IMR-90 (cell line): ENCODE measurements around the gene SH3RF2. TPM values are rescaled to one million over a fixed set of nuclear protein-coding genes. Genes with fewer than 3 reads are reported as not detected.

Experiments used
- ATAC-seq: fragments of 200-7000 bp; cut with Tn5 transposase; 2 replicates; pipeline ENCODE4 v1.9.1; 2020; ENCODE audit warnings: low read depth, mild to moderate bottlenecking, moderate library complexity
- BruUV-seq: library from RNA; stranded (reverse); fragments of 400-500 nt; replicated peaks from 2 replicates; lab custom pipeline; 2021; lab: Mats Ljungman, UMichigan
- CTCF ChIA-PET: fragments of 300-600 bp; formaldehyde crosslinking; extraction: SDS; loops from one replicate; lab custom pipeline; 2021; ENCODE audit warnings: antibody characterized with exemption; lab: Yijun Ruan, JAX
- POLR2A ChIA-PET: fragments of 300-600 bp; sonication (Branson Sonifier 250); formaldehyde crosslinking; loops from one replicate; lab custom pipeline; 2022; ENCODE audit warnings: antibody characterized with exemption; ENCODE audit not compliant: unreplicated experiment; lab: Charles Lee
- DNase-seq: peaks from one replicate; pipeline ENCODE4 v3.0.0; 2013
- H2AFZ ChIP-seq: replicated peaks from 2 replicates; pipeline ENCODE3; 2013; ENCODE audit warnings: low read length, mild to moderate bottlenecking; ENCODE audit not compliant: poor library complexity
- H2AK5ac ChIP-seq: 2 replicates; pipeline ENCODE4 v1.6.1; 2013; ENCODE audit warnings: low read depth, low read length, inconsistent platforms
- H2AK9ac ChIP-seq: replicated peaks from 2 replicates; pipeline ENCODE3; 2013; ENCODE audit warnings: mild to moderate bottlenecking, low read depth, low read length, moderate library complexity; ENCODE audit not compliant: poor library complexity
- H2BK120ac ChIP-seq: 2 replicates; pipeline ENCODE4 v1.6.1; 2013; ENCODE audit warnings: low read depth, low read length, inconsistent platforms
- H2BK15ac ChIP-seq: 3 replicates; pipeline ENCODE4 v1.6.1; 2013; ENCODE audit warnings: low read depth, low read length, inconsistent platforms
- H2BK20ac ChIP-seq: 2 replicates; pipeline ENCODE4 v1.6.1; 2013; ENCODE audit warnings: low read depth, mild to moderate bottlenecking, inconsistent platforms, low read length, moderate library complexity
- H2BK5ac ChIP-seq: 2 replicates; pipeline ENCODE4 v1.6.1; 2013; ENCODE audit warnings: mild to moderate bottlenecking, low read depth, low read length, inconsistent platforms; ENCODE audit not compliant: poor library complexity, severe bottlenecking
- H3K14ac ChIP-seq: replicated peaks from 2 replicates; pipeline ENCODE4 v1.6.1; 2013; ENCODE audit warnings: low read depth, low read length, inconsistent platforms
- H3K18ac ChIP-seq: 2 replicates; pipeline ENCODE4 v1.6.1; 2013; ENCODE audit warnings: low read depth, low read length, control low read depth
- H3K23ac ChIP-seq: 2 replicates; pipeline ENCODE4 v1.6.1; 2013; ENCODE audit warnings: low read depth, low read length, inconsistent platforms
- H3K27ac ChIP-seq: 2 replicates; pipeline ENCODE4 v1.5.1; 2013; ENCODE audit warnings: mild to moderate bottlenecking, control low read depth, low read length; ENCODE audit not compliant: insufficient read depth
- H3K27me3 ChIP-seq: 2 replicates; pipeline ENCODE4 v1.6.1; 2013; ENCODE audit warnings: low read length; ENCODE audit not compliant: control insufficient read depth, insufficient read depth
- H3K36me3 ChIP-seq: 2 replicates; pipeline ENCODE4 v1.6.1; 2013; ENCODE audit warnings: low read length, mixed read lengths; ENCODE audit not compliant: control insufficient read depth, insufficient read depth
- H3K4ac ChIP-seq: 2 replicates; pipeline ENCODE4 v1.6.1; 2013; ENCODE audit warnings: low read depth, low read length, inconsistent platforms
- H3K4me1 ChIP-seq: 2 replicates; pipeline ENCODE4 v1.6.1; 2013; ENCODE audit warnings: low read length, mixed read lengths; ENCODE audit not compliant: control insufficient read depth, insufficient read depth
- H3K4me2 ChIP-seq: 2 replicates; pipeline ENCODE4 v1.6.1; 2013; ENCODE audit warnings: low read depth, mild to moderate bottlenecking, control low read depth, low read length, moderate library complexity
- H3K4me3 ChIP-seq: 2 replicates; pipeline ENCODE4 v1.5.1; 2013; ENCODE audit warnings: low read depth, mild to moderate bottlenecking, control low read depth, low read length, moderate library complexity; ENCODE audit not compliant: insufficient read depth
- H3K56ac ChIP-seq: 2 replicates; pipeline ENCODE4 v1.6.1; 2013; ENCODE audit warnings: low read length, inconsistent platforms; ENCODE audit not compliant: insufficient read depth; ENCODE audit errors: extremely low read depth
- H3K79me1 ChIP-seq, 2 experiments: 2 replicates each; pipeline ENCODE4 v1.6.1; 2013; ENCODE audit warnings: low read length in 2 of 2, inconsistent platforms in 1 of 2, low read depth in 1 of 2
- H3K9ac ChIP-seq: 2 replicates; pipeline ENCODE4 v1.6.1; 2013; ENCODE audit warnings: low read depth, low read length, control low read depth
- H3K9me1 ChIP-seq: 2 replicates; pipeline ENCODE4 v1.6.1; 2013; ENCODE audit warnings: low read length, inconsistent platforms; ENCODE audit not compliant: insufficient read depth
- H3K9me3 ChIP-seq: 2 replicates; pipeline ENCODE4 v1.6.1; 2013; ENCODE audit warnings: low read length; ENCODE audit not compliant: control insufficient read depth, insufficient read depth
- H4K20me1 ChIP-seq: 2 replicates; pipeline ENCODE4 v1.6.1; 2013; ENCODE audit warnings: low read length, inconsistent platforms; ENCODE audit not compliant: insufficient read depth
- H4K5ac ChIP-seq: 2 replicates; pipeline ENCODE4 v1.6.1; 2013; ENCODE audit warnings: mild to moderate bottlenecking, low read depth, low read length, control low read depth
- H4K8ac ChIP-seq, 2 experiments: 2 replicates each; pipeline ENCODE4 v1.6.1; 2013; ENCODE audit warnings: low read depth in 2 of 2, low read length in 2 of 2, control low read depth in 1 of 2, inconsistent platforms in 1 of 2
- H4K91ac ChIP-seq: 2 replicates; pipeline ENCODE4 v1.6.1; 2013; ENCODE audit warnings: low read depth, low read length, inconsistent platforms; ENCODE audit not compliant: insufficient read depth
- CEBPB ChIP-seq: IDR thresholded peaks from 2 replicates; pipeline ENCODE4 v1.6.1; 2012; ENCODE audit warnings: low read depth, low read length, improper control_type of control experiment
- CHD1 ChIP-seq: IDR thresholded peaks from 2 replicates; pipeline ENCODE4 v1.6.1; 2012; ENCODE audit warnings: low read depth, low read length, improper control_type of control experiment
- FOS ChIP-seq: fragments of 150-350 bp; IDR thresholded peaks from 2 replicates; pipeline ENCODE4 v1.6.1; 2016; ENCODE audit warnings: low read depth, low read length
- MAFK ChIP-seq: IDR thresholded peaks from 2 replicates; pipeline ENCODE4 v1.6.1; 2012; ENCODE audit warnings: low read depth, low read length, improper control_type of control experiment
- MAZ ChIP-seq: IDR thresholded peaks from 2 replicates; pipeline ENCODE4 v1.6.1; 2012; ENCODE audit warnings: low read depth, mild to moderate bottlenecking, low read length, improper control_type of control experiment, moderate library complexity, borderline replicate concordance
- MXI1 ChIP-seq: IDR thresholded peaks from 2 replicates; pipeline ENCODE4 v1.6.1; 2012; ENCODE audit warnings: low read depth, mild to moderate bottlenecking, low read length, moderate library complexity, borderline replicate concordance
- POLR2A ChIP-seq: IDR thresholded peaks from 2 replicates; pipeline ENCODE4 v1.6.1; 2012; ENCODE audit warnings: mild to moderate bottlenecking, low read depth, low read length
- RAD21 ChIP-seq: IDR thresholded peaks from 2 replicates; pipeline ENCODE4 v1.6.1; 2012; ENCODE audit warnings: low read length, improper control_type of control experiment
- RCOR1 ChIP-seq: IDR thresholded peaks from 2 replicates; pipeline ENCODE4 v1.6.1; 2012; ENCODE audit warnings: mild to moderate bottlenecking, low read length, improper control_type of control experiment; ENCODE audit not compliant: insufficient replicate concordance
- RFX5 ChIP-seq: IDR thresholded peaks from 2 replicates; pipeline ENCODE4 v1.8.0; 2012; ENCODE audit warnings: low read depth, mild to moderate bottlenecking, low read length, moderate library complexity
- SMC3 ChIP-seq: fragments of 150-350 bp; IDR thresholded peaks from 2 replicates; pipeline ENCODE4 v1.6.1; 2016; ENCODE audit warnings: low read depth, mild to moderate bottlenecking, antibody characterized with exemption, low read length, moderate library complexity
- USF2 ChIP-seq: fragments of 150-350 bp; IDR thresholded peaks from 2 replicates; pipeline ENCODE4 v1.6.1; 2017; ENCODE audit warnings: mild to moderate bottlenecking, antibody characterized with exemption, low read length, low read depth
- WGBS, 2 experiments: methylation state at CpG; one replicate each; pipeline versions ENCODE4 v1.1.5 to v1.1.7; 2013; ENCODE audit warnings: missing lambda C conversion rate in 2 of 2; ENCODE audit not compliant: insufficient read length in 1 of 2; ENCODE audit errors: extremely low coverage in 2 of 2; 5-methylcytosine and 5-hydroxymethylcytosine counted together
- dilution Hi-C: fragments of 300-500 bp; cut with HindIII; formaldehyde crosslinking; loops from one replicate; pipeline ENCODE4 v1.14.3; 2018; ENCODE audit warnings: low sequenced_read_pairs; ENCODE audit not compliant: unreplicated experiment
- in situ Hi-C: fragments of 300-500 bp; cut with MboI; formaldehyde crosslinking; loops from 3 replicates; pipeline ENCODE4 v1.14.3; 2019; ENCODE audit warnings: low sequenced_read_pairs, inconsistent platforms, mixed read lengths
- intact Hi-C: fragments of 100-400 bp; cut with micrococcal nuclease; formaldehyde crosslinking; loops from 2 replicates; pipeline ENCODE4 v1.10.0; 2022
- polyA plus RNA-seq, 3 experiments: library from polyadenylated mRNA; depleted of rRNA; stranded (reverse); fragments of >200 nt; gene quantifications; 2 replicates each; pipeline ENCODE4 v1.2.3, GENCODE V29; 2012; ENCODE audit warnings: low replicate concordance in 1 of 3
- total RNA-seq: library from RNA; depleted of rRNA; stranded (reverse); fragments of >200 nt; gene quantifications from 2 replicates; pipeline ENCODE4 v1.2.3, GENCODE V29; 2012
- TF ChIP-seq, protein P1 (sequence below): fragments of 150-350 bp; IDR thresholded peaks from 2 replicates; pipeline ENCODE4 v1.6.1; 2016; ENCODE audit warnings: low read depth, mild to moderate bottlenecking, low read length, moderate library complexity, borderline replicate concordance

The SH3RF2 gene
- total and polyA plus RNA-seq, 2 of the 4 experiments (the other 2 are of a cell fraction): 1.3 to 1.7 TPM

DNA sequence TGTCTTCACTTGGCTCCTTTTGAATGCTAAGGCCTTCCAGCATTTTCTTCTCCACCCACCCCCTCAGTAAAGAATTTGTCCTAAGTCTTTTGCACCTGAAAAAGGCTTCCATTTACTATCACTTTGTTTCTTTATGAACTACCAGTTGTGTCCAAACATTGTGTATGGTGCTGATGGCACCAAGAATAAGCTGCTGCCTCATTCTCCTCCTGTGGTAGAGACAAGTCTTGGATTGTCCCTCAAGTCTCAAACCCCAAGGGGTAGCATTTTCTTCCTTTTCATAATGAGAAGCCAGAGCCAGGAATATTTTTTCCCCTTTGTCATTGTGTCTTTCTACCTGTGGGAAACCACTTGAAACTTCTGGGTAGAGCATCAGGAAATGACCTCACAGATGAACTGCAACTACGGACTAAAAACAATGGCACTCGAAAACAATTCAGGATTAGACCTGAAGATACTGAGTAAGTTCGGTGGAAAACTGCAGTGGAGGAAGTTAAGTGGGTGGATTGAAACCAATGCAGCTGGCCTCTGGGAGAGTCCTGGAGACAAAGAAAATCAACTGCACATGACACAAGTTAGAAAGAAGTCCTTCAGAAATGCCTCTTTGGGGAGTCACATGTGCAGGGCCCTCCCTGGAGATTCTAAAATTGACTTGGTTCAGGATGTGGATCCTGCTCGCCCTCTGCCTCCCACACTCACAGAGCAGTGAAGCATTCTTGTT is 80.5 kb downstream of the SH3RF2 start:
- no peak overlapping the region for H2AK9ac ChIP-seq
- DNase-seq: no peak
- TF ChIP-seq, protein P1, sequence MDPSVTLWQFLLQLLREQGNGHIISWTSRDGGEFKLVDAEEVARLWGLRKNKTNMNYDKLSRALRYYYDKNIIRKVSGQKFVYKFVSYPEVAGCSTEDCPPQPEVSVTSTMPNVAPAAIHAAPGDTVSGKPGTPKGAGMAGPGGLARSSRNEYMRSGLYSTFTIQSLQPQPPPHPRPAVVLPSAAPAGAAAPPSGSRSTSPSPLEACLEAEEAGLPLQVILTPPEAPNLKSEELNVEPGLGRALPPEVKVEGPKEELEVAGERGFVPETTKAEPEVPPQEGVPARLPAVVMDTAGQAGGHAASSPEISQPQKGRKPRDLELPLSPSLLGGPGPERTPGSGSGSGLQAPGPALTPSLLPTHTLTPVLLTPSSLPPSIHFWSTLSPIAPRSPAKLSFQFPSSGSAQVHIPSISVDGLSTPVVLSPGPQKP: no peak
- TF ChIP-seq USF2 (no peak), CEBPB (no peak), MAZ (no peak), MXI1 (no peak), RFX5 (no peak), MAFK (no peak), FOS (no peak), CHD1 (no peak), RAD21 (no peak), SMC3 (no peak), POLR2A (no peak), RCOR1 (no peak)
- dilution Hi-C loops: no loop called here
- no peak overlapping the region for H4K91ac ChIP-seq
- H3K14ac ChIP-seq: no peak overlapping the region
- no peak overlapping the region for H2BK20ac ChIP-seq
- in situ Hi-C loops: no loop called here
- POLR2A ChIA-PET: no interaction called here
- no peak overlapping the region for H3K23ac ChIP-seq
- H3K9me3 ChIP-seq: no peaks in the 10 kb centered on the region
- H3K56ac ChIP-seq: no peak overlapping the region
- ATAC-seq: no peak
- H3K4me2 ChIP-seq: no peak overlapping the region
- H2BK15ac ChIP-seq: no peak overlapping the region
- no peak overlapping the region for H3K18ac ChIP-seq
- H2BK5ac ChIP-seq: no peak overlapping the region
- H3K9ac ChIP-seq: no peak overlapping the region
- intact Hi-C loops: no loop called here
- WGBS, 2 experiments: 80% methylated on average over 1 of the region's 4 CpGs; no CpG with 5 or more reads in 1 of the 2 experiments
- no peaks in the 10 kb centered on the region for H3K4me1 ChIP-seq
- H3K27me3 ChIP-seq: no peaks in the 10 kb centered on the region; the same call in none of the 2 replicates
- no peak overlapping the region for H2BK120ac ChIP-seq
- BruUV-seq: no TSS peak
- H3K4me3 ChIP-seq: no peak overlapping the region
- no peak overlapping the region for H2AK5ac ChIP-seq
- no peaks in the 10 kb centered on the region for H3K79me1 ChIP-seq
- H3K27ac ChIP-seq: no peak overlapping the region
- no peaks in the 10 kb centered on the region for H3K36me3 ChIP-seq
- H3K4ac ChIP-seq: no peak overlapping the region
- H4K20me1 ChIP-seq: no peaks in the 10 kb centered on the region
- H3K9me1 ChIP-seq: no peaks in the 10 kb centered on the region
- H2AFZ ChIP-seq: no peak overlapping the region
- no peak overlapping the region for H4K5ac ChIP-seq
- H4K8ac ChIP-seq: no peak overlapping the region
- CTCF ChIA-PET: no interaction called here
